ENCODE results near the gene RNF13.
"Not testable (repeated sequence)": the region's sequence is repeated elsewhere in the genome, so short reads cannot be mapped to it uniquely, and the experiment has no call there.

RNF13 gene

DNA sequence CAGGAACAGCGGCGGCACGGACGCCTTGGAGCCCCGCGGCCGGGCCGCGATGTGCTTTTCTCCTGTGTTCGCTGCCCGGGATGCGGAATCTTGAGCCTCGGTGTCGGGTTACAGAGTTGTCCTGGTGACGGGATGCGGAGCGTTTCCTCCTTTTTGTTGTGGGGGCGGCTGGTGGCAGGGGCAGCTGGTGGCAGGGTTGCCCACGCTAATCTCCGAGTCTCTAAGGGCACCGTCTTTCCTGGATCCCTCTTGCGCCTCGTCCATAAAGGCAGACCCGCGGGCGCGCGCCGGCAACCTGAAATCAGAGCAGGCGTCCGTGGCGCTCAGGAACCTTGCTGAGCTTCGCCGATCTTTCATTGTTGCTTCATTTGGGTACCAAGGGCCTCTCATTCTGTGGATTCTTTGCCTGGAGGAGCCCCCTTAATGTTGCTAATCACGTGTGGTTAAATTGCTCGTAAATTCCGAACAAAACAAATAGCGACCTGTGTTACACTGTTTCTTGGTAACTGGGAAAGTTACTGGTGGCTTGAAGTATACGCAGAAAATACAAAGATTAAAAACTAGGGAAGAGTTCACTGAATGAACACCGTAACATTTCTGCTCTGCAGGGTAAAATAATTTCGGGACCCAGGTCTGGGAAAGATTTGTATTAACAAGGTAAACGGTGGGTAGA is 158.5 kb downstream of the RNF13 start:
- no peaks in the 10 kb centered on the region for H3K9me3 ChIP-seq (ENCODE audit: control insufficient read depth in 1 of 2, low read length in 2 of 2)
- no peak overlapping the region for H3K27ac ChIP-seq (ENCODE audit: low read depth, low read length)
- peaks cover 6 to 12% of the 10 kb centered on the region in 2 donors for H3K27me3 ChIP-seq (ENCODE audit: control insufficient read depth in 1 of 2, insufficient read depth in 2 of 2, low read length in 2 of 2)
- H3K4me3 ChIP-seq (ENCODE audit: low read depth in 1 of 2, low read length in 2 of 2), result peak overlapping the region; percentile 71 to 76
- H3K36me3 ChIP-seq (ENCODE audit: control insufficient read depth in 1 of 2, insufficient read depth in 2 of 2, low read length in 2 of 2), result no peaks in the 10 kb centered on the region
- H3K4me1 ChIP-seq (ENCODE audit: control insufficient read depth in 1 of 2, insufficient read depth in 2 of 2, low read length in 2 of 2), result peaks cover 4 to 7% of the 10 kb centered on the region in 2 donors
- peak overlapping the region; percentile 10 for H3K9ac ChIP-seq (ENCODE audit: low read depth in 1 of 2, low read length in 2 of 2)

DNA sequence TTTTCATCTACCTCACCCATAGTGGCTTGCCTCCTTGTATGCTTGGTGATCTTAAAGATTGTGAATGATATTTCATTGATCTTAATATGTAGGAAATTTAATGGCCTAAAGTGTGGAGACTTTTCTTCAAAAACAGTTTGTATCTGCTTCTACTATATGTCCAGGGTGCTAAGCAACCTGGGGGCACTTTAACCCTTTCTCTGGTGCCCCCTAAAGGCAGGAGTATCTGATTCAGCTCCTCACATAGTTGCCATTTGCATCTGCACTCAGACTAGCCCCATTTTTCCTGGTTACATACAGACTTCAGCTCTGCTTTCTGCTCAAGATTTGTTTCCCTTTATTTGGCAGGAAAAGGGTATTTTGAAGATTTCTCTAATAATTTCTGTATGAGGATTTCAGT is 162.9 kb downstream of the RNF13 start:
- H3K27ac ChIP-seq (ENCODE audit: low read depth, low read length), result no peak overlapping the region
- H3K9me3 ChIP-seq (ENCODE audit: control insufficient read depth in 1 of 2, low read length in 2 of 2), result no peaks in the 10 kb centered on the region
- peaks cover 4 to 7% of the 10 kb centered on the region in 2 donors for H3K4me1 ChIP-seq (ENCODE audit: control insufficient read depth in 1 of 2, insufficient read depth in 2 of 2, low read length in 2 of 2)
- H3K9ac ChIP-seq (ENCODE audit: low read depth in 1 of 2, low read length in 2 of 2), result no peak overlapping the region
- no peaks in the 10 kb centered on the region for H3K36me3 ChIP-seq (ENCODE audit: control insufficient read depth in 1 of 2, insufficient read depth in 2 of 2, low read length in 2 of 2)
- peaks cover 6 to 12% of the 10 kb centered on the region in 2 donors for H3K27me3 ChIP-seq (ENCODE audit: control insufficient read depth in 1 of 2, insufficient read depth in 2 of 2, low read length in 2 of 2)
- H3K4me3 ChIP-seq (ENCODE audit: low read depth in 1 of 2, low read length in 2 of 2), result no peak overlapping the region

DNA sequence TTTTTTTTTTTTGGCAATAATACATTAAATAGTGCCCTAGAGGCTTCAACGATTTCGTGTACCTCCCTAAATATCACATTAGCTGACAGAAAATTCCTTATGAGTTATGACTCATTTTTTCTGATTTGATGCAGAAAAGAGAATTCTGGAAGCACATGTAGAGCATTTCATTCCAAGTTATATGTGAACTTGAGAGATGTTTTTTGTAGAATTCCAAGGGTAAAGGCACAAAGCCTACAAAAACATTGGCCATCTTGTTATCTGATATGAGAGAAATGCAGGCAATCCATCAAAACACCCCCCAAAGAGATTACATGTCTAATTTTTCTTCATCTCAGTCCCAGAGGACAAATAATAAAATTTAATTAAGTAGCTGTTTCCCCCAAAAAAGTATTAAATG is 164.4 kb downstream of the RNF13 start:
- Histone ChIP-seq H3K27me3 (ENCODE audit: control insufficient read depth in 1 of 2, insufficient read depth in 2 of 2, low read length in 2 of 2) (peaks cover 0 to under 1% of the 10 kb centered on the region in 2 donors), H3K36me3 (ENCODE audit: control insufficient read depth in 1 of 2, insufficient read depth in 2 of 2, low read length in 2 of 2) (no peaks in the 10 kb centered on the region), H3K9me3 (ENCODE audit: control insufficient read depth in 1 of 2, low read length in 2 of 2) (no peaks in the 10 kb centered on the region), H3K4me1 (ENCODE audit: control insufficient read depth in 1 of 2, insufficient read depth in 2 of 2, low read length in 2 of 2) (no peaks in the 10 kb centered on the region), H3K27ac (ENCODE audit: low read depth, low read length) (no peak overlapping the region), H3K4me3 (ENCODE audit: low read depth in 1 of 2, low read length in 2 of 2) (no peak overlapping the region), H3K9ac (ENCODE audit: low read depth in 1 of 2, low read length in 2 of 2) (no peak overlapping the region)

GRCh38 chr3:149981979-149982378 is 169.0 kb downstream of the RNF13 start:
- H3K36me3 ChIP-seq (ENCODE audit: control insufficient read depth in 1 of 2, insufficient read depth in 2 of 2, low read length in 2 of 2); H3K27ac ChIP-seq (ENCODE audit: low read depth, low read length); H3K4me1 ChIP-seq (ENCODE audit: control insufficient read depth in 1 of 2, insufficient read depth in 2 of 2, low read length in 2 of 2); H3K9ac ChIP-seq (ENCODE audit: low read depth in 1 of 2, low read length in 2 of 2); H3K9me3 ChIP-seq (ENCODE audit: control insufficient read depth in 1 of 2, low read length in 2 of 2); H3K4me3 ChIP-seq (ENCODE audit: low read depth in 1 of 2, low read length in 2 of 2); H3K27me3 ChIP-seq (ENCODE audit: control insufficient read depth in 1 of 2, insufficient read depth in 2 of 2, low read length in 2 of 2): not testable (repeated sequence)

- H3K4me3 ChIP-seq (ENCODE audit: low read depth in 1 of 2, low read length in 2 of 2); H3K4me1 ChIP-seq (ENCODE audit: control insufficient read depth in 1 of 2, insufficient read depth in 2 of 2, low read length in 2 of 2); H3K27ac ChIP-seq (ENCODE audit: low read depth, low read length); H3K9ac ChIP-seq (ENCODE audit: low read depth in 1 of 2, low read length in 2 of 2); H3K36me3 ChIP-seq (ENCODE audit: control insufficient read depth in 1 of 2, insufficient read depth in 2 of 2, low read length in 2 of 2); H3K27me3 ChIP-seq (ENCODE audit: control insufficient read depth in 1 of 2, insufficient read depth in 2 of 2, low read length in 2 of 2); H3K9me3 ChIP-seq (ENCODE audit: control insufficient read depth in 1 of 2, low read length in 2 of 2): not testable (repeated sequence)
These were observed 170.0 kb downstream of the RNF13 start for GRCh38 chr3:149983053-149983452.

- no peaks in the 10 kb centered on the region for H3K36me3 ChIP-seq (ENCODE audit: control insufficient read depth in 1 of 2, insufficient read depth in 2 of 2, low read length in 2 of 2)
- H3K4me3 ChIP-seq (ENCODE audit: low read depth in 1 of 2, low read length in 2 of 2), result no peak overlapping the region
- H3K9me3 ChIP-seq (ENCODE audit: control insufficient read depth in 1 of 2, low read length in 2 of 2), result no peaks in the 10 kb centered on the region
These were observed 170.6 kb downstream of the RNF13 start for GRCh38 chr3:149983628-149984027.

DNA sequence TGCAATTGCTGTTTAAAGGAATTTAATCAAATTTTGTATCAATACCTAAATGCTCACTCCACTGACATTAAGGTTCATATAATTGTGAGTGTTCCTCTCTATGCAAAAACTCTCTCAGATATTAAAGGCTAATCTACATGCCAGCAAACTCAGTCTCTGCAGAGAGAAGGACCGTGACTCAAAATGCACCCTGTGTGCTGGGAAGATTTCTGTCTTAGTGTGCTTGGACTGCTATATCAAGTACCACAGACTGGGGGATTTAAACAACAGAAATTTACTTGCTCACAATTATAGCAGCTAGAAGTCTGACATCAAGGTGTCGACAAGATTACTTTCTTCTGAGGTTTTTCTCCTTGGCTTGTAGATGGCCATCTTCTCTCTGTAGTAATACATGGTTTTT is 176.3 kb downstream of the RNF13 start:
- Histone ChIP-seq H3K9me3 (ENCODE audit: control insufficient read depth in 1 of 2, low read length in 2 of 2) (no peaks in the 10 kb centered on the region), H3K36me3 (ENCODE audit: control insufficient read depth in 1 of 2, insufficient read depth in 2 of 2, low read length in 2 of 2) (no peaks in the 10 kb centered on the region), H3K4me3 (ENCODE audit: low read depth in 1 of 2, low read length in 2 of 2) (no peak overlapping the region), H3K27me3 (ENCODE audit: control insufficient read depth in 1 of 2, insufficient read depth in 2 of 2, low read length in 2 of 2) (no peaks in the 10 kb centered on the region), H3K9ac (ENCODE audit: low read depth in 1 of 2, low read length in 2 of 2) (no peak overlapping the region), H3K4me1 (ENCODE audit: control insufficient read depth in 1 of 2, insufficient read depth in 2 of 2, low read length in 2 of 2) (no peaks in the 10 kb centered on the region), H3K27ac (ENCODE audit: low read depth, low read length) (no peak overlapping the region)

More at GRCh38 chr3:149983628-149984027, 170.6 kb downstream of the RNF13 start:
- Histone ChIP-seq H3K27ac (ENCODE audit: low read depth, low read length) (no peak overlapping the region), H3K4me1 (ENCODE audit: control insufficient read depth in 1 of 2, insufficient read depth in 2 of 2, low read length in 2 of 2) (no peaks in the 10 kb centered on the region), H3K9ac (ENCODE audit: low read depth in 1 of 2, low read length in 2 of 2) (no peak overlapping the region), H3K27me3 (ENCODE audit: control insufficient read depth in 1 of 2, insufficient read depth in 2 of 2, low read length in 2 of 2) (no peaks in the 10 kb centered on the region)

DNA sequence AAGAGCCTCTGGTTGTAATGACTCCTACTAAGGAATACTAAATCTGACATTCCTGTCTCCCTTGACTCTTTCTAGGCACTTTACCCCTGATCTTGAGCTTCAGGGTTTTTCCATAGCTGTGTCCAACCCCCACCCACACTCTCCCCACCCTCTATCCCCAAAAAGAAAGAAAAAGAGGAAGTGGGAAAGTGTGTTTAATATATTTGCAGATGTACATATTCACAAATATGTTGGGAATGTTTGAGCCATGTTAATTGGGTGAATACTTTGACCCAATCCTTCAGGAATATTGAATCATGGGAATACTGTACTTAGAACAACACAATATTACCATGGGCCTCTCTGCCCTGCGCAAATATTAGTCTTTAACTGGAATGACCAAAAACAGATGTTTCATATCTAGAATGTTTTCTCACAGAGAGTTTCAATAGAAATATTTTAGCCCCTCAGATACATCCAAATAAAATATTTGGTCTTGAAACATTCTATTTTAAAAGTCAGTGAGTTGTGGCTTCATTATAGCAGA is 177.5 kb downstream of the RNF13 start:
- Histone ChIP-seq H3K4me3 (ENCODE audit: low read depth in 1 of 2, low read length in 2 of 2) (no peak overlapping the region), H3K36me3 (ENCODE audit: control insufficient read depth in 1 of 2, insufficient read depth in 2 of 2, low read length in 2 of 2) (no peaks in the 10 kb centered on the region)

GRCh38 chr3:149992416-149993058 is 179.5 kb downstream of the RNF13 start:
- Histone ChIP-seq H3K9me3 (ENCODE audit: control insufficient read depth in 1 of 2, low read length in 2 of 2) (peaks cover 2 to 8% of the 10 kb centered on the region in 2 donors), H3K27me3 (ENCODE audit: control insufficient read depth in 1 of 2, insufficient read depth in 2 of 2, low read length in 2 of 2) (no peaks in the 10 kb centered on the region), H3K4me1 (ENCODE audit: control insufficient read depth in 1 of 2, insufficient read depth in 2 of 2, low read length in 2 of 2) (no peaks in the 10 kb centered on the region), H3K36me3 (ENCODE audit: control insufficient read depth in 1 of 2, insufficient read depth in 2 of 2, low read length in 2 of 2) (no peaks in the 10 kb centered on the region), H3K4me3 (ENCODE audit: low read depth in 1 of 2, low read length in 2 of 2) (no peak overlapping the region), H3K9ac (ENCODE audit: low read depth in 1 of 2, low read length in 2 of 2) (no peak overlapping the region), H3K27ac (ENCODE audit: low read depth, low read length) (no peak overlapping the region)

More for the DNA sequence above, 177.5 kb downstream of the RNF13 start:
- no peaks in the 10 kb centered on the region for H3K4me1 ChIP-seq (ENCODE audit: control insufficient read depth in 1 of 2, insufficient read depth in 2 of 2, low read length in 2 of 2)
- peaks cover 2 to 8% of the 10 kb centered on the region in 2 donors for H3K9me3 ChIP-seq (ENCODE audit: control insufficient read depth in 1 of 2, low read length in 2 of 2)
- no peaks in the 10 kb centered on the region for H3K27me3 ChIP-seq (ENCODE audit: control insufficient read depth in 1 of 2, insufficient read depth in 2 of 2, low read length in 2 of 2)
- no peak overlapping the region for H3K9ac ChIP-seq (ENCODE audit: low read depth in 1 of 2, low read length in 2 of 2)
- no peak overlapping the region for H3K27ac ChIP-seq (ENCODE audit: low read depth, low read length)

DNA sequence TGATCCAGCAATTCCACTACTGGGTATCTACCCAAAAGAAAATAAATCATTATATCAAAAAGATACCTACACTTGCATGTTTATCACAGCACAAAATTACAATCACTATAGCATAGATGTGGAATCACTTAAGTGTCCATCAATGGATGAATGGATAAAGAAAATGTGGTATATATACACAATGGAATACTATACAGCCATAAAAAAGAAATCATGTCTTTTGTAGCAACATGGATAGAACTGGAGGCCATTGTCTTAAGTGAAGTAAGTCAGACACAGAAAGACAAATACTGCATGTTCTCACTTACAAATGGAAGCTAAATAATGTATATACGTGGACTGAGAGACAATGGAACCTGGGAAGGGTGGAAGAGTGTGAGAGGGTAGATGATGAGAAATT is 185.9 kb downstream of the RNF13 start:
- no peak overlapping the region for H3K4me3 ChIP-seq (ENCODE audit: low read depth in 1 of 2, low read length in 2 of 2)
- H3K27me3 ChIP-seq (ENCODE audit: control insufficient read depth in 1 of 2, insufficient read depth in 2 of 2, low read length in 2 of 2), result no peaks in the 10 kb centered on the region
- H3K4me1 ChIP-seq (ENCODE audit: control insufficient read depth in 1 of 2, insufficient read depth in 2 of 2, low read length in 2 of 2), result no peaks in the 10 kb centered on the region
- H3K27ac ChIP-seq (ENCODE audit: low read depth, low read length), result no peak overlapping the region
- peaks cover 2 to 15% of the 10 kb centered on the region in 2 donors for H3K9me3 ChIP-seq (ENCODE audit: control insufficient read depth in 1 of 2, low read length in 2 of 2)
- H3K36me3 ChIP-seq (ENCODE audit: control insufficient read depth in 1 of 2, insufficient read depth in 2 of 2, low read length in 2 of 2), result no peaks in the 10 kb centered on the region
- H3K9ac ChIP-seq (ENCODE audit: low read depth in 1 of 2, low read length in 2 of 2), result no peak overlapping the region

Measured in duodenal mucosa (tissue), 2 donors.